ENCODE data around the gene RNF4.

DNA sequence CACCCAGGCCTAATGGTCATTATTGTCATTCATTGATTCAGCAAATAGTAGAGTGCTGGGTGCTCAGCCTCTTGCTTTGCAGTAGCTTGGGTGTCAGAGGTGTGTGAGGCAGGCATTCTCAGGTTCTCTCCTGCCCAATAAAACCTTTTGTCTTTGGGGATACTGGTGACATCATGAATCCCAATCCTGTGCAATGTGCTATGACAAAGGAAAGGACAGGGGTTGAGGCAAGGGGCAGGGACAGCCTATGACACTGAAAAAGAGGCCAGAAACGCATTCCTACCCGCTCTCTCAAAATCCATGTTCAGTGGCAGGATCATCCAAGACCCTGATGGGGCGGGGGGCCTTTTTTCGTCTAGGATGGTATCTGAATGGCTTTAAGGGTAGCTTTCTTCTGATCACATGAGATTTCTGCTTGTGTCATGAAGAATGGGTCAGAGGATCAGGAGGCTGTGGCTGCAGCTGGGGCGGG lies 66.0 kb downstream of the RNF4 start:
- TF ChIP-seq, protein P1, sequence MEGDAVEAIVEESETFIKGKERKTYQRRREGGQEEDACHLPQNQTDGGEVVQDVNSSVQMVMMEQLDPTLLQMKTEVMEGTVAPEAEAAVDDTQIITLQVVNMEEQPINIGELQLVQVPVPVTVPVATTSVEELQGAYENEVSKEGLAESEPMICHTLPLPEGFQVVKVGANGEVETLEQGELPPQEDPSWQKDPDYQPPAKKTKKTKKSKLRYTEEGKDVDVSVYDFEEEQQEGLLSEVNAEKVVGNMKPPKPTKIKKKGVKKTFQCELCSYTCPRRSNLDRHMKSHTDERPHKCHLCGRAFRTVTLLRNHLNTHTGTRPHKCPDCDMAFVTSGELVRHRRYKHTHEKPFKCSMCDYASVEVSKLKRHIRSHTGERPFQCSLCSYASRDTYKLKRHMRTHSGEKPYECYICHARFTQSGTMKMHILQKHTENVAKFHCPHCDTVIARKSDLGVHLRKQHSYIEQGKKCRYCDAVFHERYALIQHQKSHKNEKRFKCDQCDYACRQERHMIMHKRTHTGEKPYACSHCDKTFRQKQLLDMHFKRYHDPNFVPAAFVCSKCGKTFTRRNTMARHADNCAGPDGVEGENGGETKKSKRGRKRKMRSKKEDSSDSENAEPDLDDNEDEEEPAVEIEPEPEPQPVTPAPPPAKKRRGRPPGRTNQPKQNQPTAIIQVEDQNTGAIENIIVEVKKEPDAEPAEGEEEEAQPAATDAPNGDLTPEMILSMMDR (IDR thresholded peaks at IDR 0.05): no peak
- no peak for TF ChIP-seq POLR2A (IDR thresholded peaks at IDR 0.05)

All from esophagus squamous epithelium (tissue), 4 donors.